OCI-LY7 (cell line): ENCODE measurements around the gene ACBD3. TPM values are rescaled to one million over a fixed set of nuclear protein-coding genes. Genes with fewer than 3 reads are reported as not detected.

Experiments
- BruUV-seq: library from RNA; stranded (reverse); fragments of 400-500 nt; replicated peaks from 2 replicates; lab custom pipeline; 2021; lab: Mats Ljungman, UMichigan
- CTCF ChIA-PET: fragments of 300-600 bp; sonication (Branson Sonifier 250); formaldehyde crosslinking; loops from one replicate; lab custom pipeline; 2022; ENCODE audit warnings: antibody characterized with exemption; ENCODE audit not compliant: unreplicated experiment; lab: Charles Lee
- POLR2A ChIA-PET: fragments of 300-600 bp; sonication (Branson Sonifier 250); formaldehyde crosslinking; loops from one replicate; lab custom pipeline; 2022; ENCODE audit warnings: antibody characterized with exemption; lab: Charles Lee
- DNase-seq: peaks from one replicate; pipeline ENCODE4 v3.0.0-alpha.2; 2015; ENCODE audit warnings: low spot score
- H2AFZ ChIP-seq: fragments of 200-600 bp; sonication (generic), shearing (Covaris generic); 2 replicates; pipeline ENCODE4 v1.6.1; 2014; ENCODE audit warnings: mild to moderate bottlenecking, antibody characterized with exemption, low read length, moderate library complexity
- H3K27ac ChIP-seq: fragments of 200-600 bp; sonication (generic); 2 replicates; pipeline ENCODE4 v1.5.1; 2014; ENCODE audit warnings: mixed run types, low read depth, mild to moderate bottlenecking, moderate library complexity, low read length, inconsistent platforms; ENCODE audit not compliant: poor library complexity, severe bottlenecking
- H3K36me3 ChIP-seq: fragments of 200-600 bp; sonication (generic); 2 replicates; pipeline ENCODE4 v1.6.1; 2014; ENCODE audit warnings: mild to moderate bottlenecking, antibody characterized with exemption, low read length, moderate library complexity, mixed read lengths; ENCODE audit not compliant: insufficient read depth
- H3K4me1 ChIP-seq: fragments of 200-600 bp; sonication (generic); 2 replicates; pipeline ENCODE4 v1.5.1; 2014; ENCODE audit warnings: mild to moderate bottlenecking, low read length; ENCODE audit not compliant: insufficient read depth, poor library complexity, severe bottlenecking
- H3K4me2 ChIP-seq: fragments of 200-600 bp; sonication (generic); 2 replicates; pipeline ENCODE4 v1.6.1; 2014; ENCODE audit warnings: mild to moderate bottlenecking, low read length
- H3K4me3 ChIP-seq: fragments of 200-600 bp; sonication (generic); 2 replicates; pipeline ENCODE4 v1.5.1; 2014; ENCODE audit warnings: mild to moderate bottlenecking, low read depth, low read length; ENCODE audit not compliant: poor library complexity, severe bottlenecking
- H3K79me2 ChIP-seq: fragments of 200-600 bp; sonication (generic); 2 replicates; pipeline ENCODE4 v1.6.1; 2016; ENCODE audit warnings: low read depth, mild to moderate bottlenecking, low read length, moderate library complexity, mixed read lengths; ENCODE audit not compliant: insufficient read depth
- H3K9me2 ChIP-seq: fragments of 200-600 bp; sonication (generic); 2 replicates; pipeline ENCODE4 v1.6.1; 2016; ENCODE audit warnings: mild to moderate bottlenecking, low read length, mixed read lengths; ENCODE audit not compliant: insufficient read depth
- H3K9me3 ChIP-seq: fragments of 200-600 bp; sonication (generic); 2 replicates; pipeline ENCODE4 v1.6.1; 2014; ENCODE audit warnings: mild to moderate bottlenecking, mixed run types, low read length, mixed read lengths
- H4K20me1 ChIP-seq: fragments of 200-600 bp; sonication (generic); 2 replicates; pipeline ENCODE4 v1.6.1; 2014; ENCODE audit warnings: mild to moderate bottlenecking, antibody characterized with exemption, low read length, moderate library complexity, mixed read lengths; ENCODE audit not compliant: insufficient read depth
- CTCF ChIP-seq: fragments of 200-600 bp; sonication (generic); conservative IDR thresholded peaks from 2 replicates; pipeline ENCODE4 v1.5.1; 2014; ENCODE audit warnings: mild to moderate bottlenecking, antibody characterized with exemption, low read length, moderate library complexity, mixed read lengths
- EZH2phosphoT487 ChIP-seq: fragments of 200-600 bp; sonication (generic); IDR thresholded peaks from 2 replicates; pipeline ENCODE4 v1.6.1; 2018; ENCODE audit warnings: low read depth, borderline replicate concordance, mild to moderate bottlenecking, mixed run types, antibody characterized with exemption, low read length, moderate library complexity, mixed read lengths
- intact Hi-C: fragments of 100-400 bp; cut with micrococcal nuclease; formaldehyde crosslinking; loops from one replicate; pipeline ENCODE4 v1.10.0; 2022; ENCODE audit not compliant: unreplicated experiment
- total RNA-seq, 2 experiments: library from RNA; depleted of rRNA in 1 of 2; stranded (reverse); fragments of >200 nt in 1 of 2; shearing (Covaris generic) in 1 of 2; gene quantifications; 2 replicates each; pipeline ENCODE4 v1.2.3, GENCODE V29; 2014 to 2022

The ACBD3 gene
- total RNA-seq, 2 experiments from 2014 or later, result 30.3 to 51.7 TPM

- Histone ChIP-seq H3K9me3 (no peaks in the 10 kb centered on the region), H2AFZ (peak overlapping the region; percentile 63; the same call in 1 of the 2 replicates), H3K27ac (no peak overlapping the region), H3K4me2 (no peak overlapping the region), H3K9me2 (no peaks in the 10 kb centered on the region), H4K20me1 (no peaks in the 10 kb centered on the region), H3K4me3 (no peak overlapping the region), H3K79me2 (no peaks in the 10 kb centered on the region), H3K36me3 (no peaks in the 10 kb centered on the region), H3K4me1 (peaks cover 22% of the 10 kb centered on the region)
- no peak for TF ChIP-seq EZH2phosphoT487
- no peak for TF ChIP-seq CTCF
- BruUV-seq, result no TSS peak
- intact Hi-C loops, result loop anchor here (5.0 kb wide), 1 partner anchor 52 kb away; no protein-coding TSS in a partner anchor
- DNase-seq, result no peak
- POLR2A ChIA-PET, result no interaction called here
- CTCF ChIA-PET, result no interaction called here
These were observed 34.1 kb upstream of the ACBD3 start for GRCh38 chr1:226220473-226221189.

GRCh38 chr1:226217273-226217672, 30.7 kb upstream of the ACBD3 start:
- BruUV-seq, result no TSS peak
- TF ChIP-seq CTCF, result no peak
- TF ChIP-seq EZH2phosphoT487, result no peak
- H3K36me3 ChIP-seq, result no peaks in the 10 kb centered on the region
- intact Hi-C loops, result no loop called here
- no peaks in the 10 kb centered on the region for H3K9me2 ChIP-seq
- no peak overlapping the region for H3K4me2 ChIP-seq
- H3K9me3 ChIP-seq, result no peaks in the 10 kb centered on the region
- peaks cover 25% of the 10 kb centered on the region for H3K4me1 ChIP-seq
- no peak overlapping the region for H2AFZ ChIP-seq
- ChIA-PET CTCF (no interaction called here), POLR2A (no interaction called here)
- H4K20me1 ChIP-seq, result no peaks in the 10 kb centered on the region
- DNase-seq, result no peak
- no peaks in the 10 kb centered on the region for H3K79me2 ChIP-seq
- H3K27ac ChIP-seq, result no peak overlapping the region
- no peak overlapping the region for H3K4me3 ChIP-seq

- H3K4me3 ChIP-seq, result no peak overlapping the region
- intact Hi-C loops, result no loop called here
- H3K27ac ChIP-seq, result no peak overlapping the region
- no TSS peak for BruUV-seq
- TF ChIP-seq EZH2phosphoT487 (no peak), CTCF (no peak)
- no peaks in the 10 kb centered on the region for H3K9me2 ChIP-seq
- no peaks in the 10 kb centered on the region for H3K36me3 ChIP-seq
- no peak for DNase-seq
- no peaks in the 10 kb centered on the region for H3K79me2 ChIP-seq
- H3K9me3 ChIP-seq, result no peaks in the 10 kb centered on the region
- no peak overlapping the region for H3K4me2 ChIP-seq
- no peak overlapping the region for H2AFZ ChIP-seq
- H4K20me1 ChIP-seq, result no peaks in the 10 kb centered on the region
- POLR2A ChIA-PET, result no interaction called here
- H3K4me1 ChIP-seq, result peaks cover 26% of the 10 kb centered on the region
- CTCF ChIA-PET, result no interaction called here
These were observed 29.5 kb upstream of the ACBD3 start for GRCh38 chr1:226216056-226216455.
